Stimulated activated CD4-positive, alpha-beta T cell treated with anti-CD3 and anti-CD28 coated beads, Interleukin-15, amount 100 ng/mL, for 1 hour (primary cell): ENCODE data around the gene SHPK.
A peak's percentile ranks its signal among the peaks of the same experiment; 100 is the strongest.
"Not testable (repeated sequence)": the region's sequence is repeated elsewhere in the genome, so short reads cannot be mapped to it uniquely, and the experiment has no call there.

Experiments used
- DNase-seq, 2 donors: peaks; one replicate each; pipeline ENCODE4 v3.0.0-alpha.2; 2020; ENCODE audit warnings: low read depth in 1 of 2, low spot score in 1 of 2

Gene SHPK

GRCh38 chr17:3593384-3593783 is 42.7 kb downstream of the SHPK start:
- DNase-seq, result no peak

- no peak for DNase-seq
These were observed 43.7 kb downstream of the SHPK start for GRCh38 chr17:3592216-3592860.

- DNase-seq, result no peak
These were observed 45.3 kb downstream of the SHPK start for GRCh38 chr17:3590768-3591167.

GRCh38 chr17:3590231-3590630 is 45.8 kb downstream of the SHPK start:
- no peak for DNase-seq

GRCh38 chr17:3589784-3590183 is 46.3 kb downstream of the SHPK start:
- no peak for DNase-seq

- DNase-seq, result no peak
These were observed 50.2 kb downstream of the SHPK start for GRCh38 chr17:3585826-3586225.

GRCh38 chr17:3583456-3583855 is 52.6 kb downstream of the SHPK start:
- DNase-seq, result no peak

- no peak for DNase-seq
These were observed 53.1 kb downstream of the SHPK start for GRCh38 chr17:3582915-3583314.

GRCh38 chr17:3578667-3579066 is 57.4 kb downstream of the SHPK start:
- DNase-seq, result not testable (repeated sequence)

GRCh38 chr17:3576970-3577369 is 59.1 kb downstream of the SHPK start:
- DNase-seq, result no peak

GRCh38 chr17:3575511-3575910 is 60.5 kb downstream of the SHPK start:
- no peak for DNase-seq

- DNase-seq, result no peak
These were observed 61.8 kb downstream of the SHPK start for GRCh38 chr17:3574231-3574630.

- no peak for DNase-seq
These were observed 62.6 kb downstream of the SHPK start for GRCh38 chr17:3573246-3574100.

- no peak for DNase-seq
These were observed 63.8 kb downstream of the SHPK start for GRCh38 chr17:3572231-3572630.

- DNase-seq, result no peak
These were observed 64.8 kb downstream of the SHPK start for GRCh38 chr17:3571043-3571900.

- no peak for DNase-seq
These were observed 66.4 kb downstream of the SHPK start for GRCh38 chr17:3569534-3570137.

GRCh38 chr17:3566551-3566950 is 69.5 kb downstream of the SHPK start:
- DNase-seq, result no peak

- no peak for DNase-seq
These were observed 70.9 kb downstream of the SHPK start for GRCh38 chr17:3565143-3565542.

- not testable (repeated sequence) for DNase-seq
These were observed 71.8 kb downstream of the SHPK start for GRCh38 chr17:3564241-3564640.

- no peak for DNase-seq
These were observed 76.8 kb downstream of the SHPK start for GRCh38 chr17:3559270-3559645.

GRCh38 chr17:3558603-3559269 is 77.3 kb downstream of the SHPK start:
- DNase-seq, result peak; percentile 14 to 25
